Esophagus (tissue), 2 donors: ENCODE results near the gene ATXN1. TPM values are rescaled to one million over a fixed set of nuclear protein-coding genes. Genes with fewer than 3 reads are reported as not detected.

ENCODE experiments used
- H3K27ac ChIP-seq, 2 donors: one replicate each; pipeline ENCODE4 v1.5.1; 2013; ENCODE audit warnings: low read depth in 2 of 2, mild to moderate bottlenecking in 2 of 2, inconsistent platforms in 1 of 2, low read length in 1 of 2, moderate library complexity in 1 of 2
- H3K27me3 ChIP-seq, 2 donors: one replicate each; pipeline ENCODE4 v1.6.1; 2013; ENCODE audit warnings: low read length in 2 of 2, control low read depth in 1 of 2, mild to moderate bottlenecking in 1 of 2; ENCODE audit not compliant: insufficient read depth in 2 of 2, control insufficient read depth in 1 of 2
- H3K36me3 ChIP-seq, 2 donors: one replicate each; pipeline ENCODE4 v1.6.1; 2013; ENCODE audit warnings: low read length in 1 of 2; ENCODE audit not compliant: control insufficient read depth in 2 of 2, insufficient read depth in 2 of 2
- H3K4me1 ChIP-seq, 2 donors: one replicate each; pipeline ENCODE4 v1.6.1; 2013; ENCODE audit warnings: low read length in 1 of 2; ENCODE audit not compliant: control insufficient read depth in 2 of 2, insufficient read depth in 2 of 2
- H3K4me3 ChIP-seq, 2 donors: one replicate each; pipeline ENCODE4 v1.5.1; 2013; ENCODE audit warnings: low read length in 2 of 2, mild to moderate bottlenecking in 2 of 2, low read depth in 1 of 2, moderate library complexity in 1 of 2
- H3K9me3 ChIP-seq, 2 donors: one replicate each; pipeline ENCODE4 v1.6.1; 2013; ENCODE audit warnings: mild to moderate bottlenecking in 2 of 2, low read depth in 1 of 2, low read length in 1 of 2, moderate library complexity in 1 of 2; ENCODE audit not compliant: control insufficient read depth in 2 of 2, insufficient read depth in 1 of 2
- WGBS, 2 donors: extraction: QIAGEN DNeasy Blood & Tissue Kit; methylation state at CpG; one replicate each; pipeline ENCODE4 v1.1.7; 2013; 5-methylcytosine and 5-hydroxymethylcytosine counted together
- polyA plus RNA-seq, 2 donors: library from polyadenylated mRNA; stranded (reverse); fragments of 200-250 nt; gene quantifications; one replicate each; pipeline ENCODE4 v1.2.3, GENCODE V29; 2013
- donor health status: healthy with polysubstance abuse.
- donor health status: Bipolar disorder and iron deficiency.

The ATXN1 gene
- polyA plus RNA-seq, 2 donors: 4.3 to 8.8 TPM

DNA sequence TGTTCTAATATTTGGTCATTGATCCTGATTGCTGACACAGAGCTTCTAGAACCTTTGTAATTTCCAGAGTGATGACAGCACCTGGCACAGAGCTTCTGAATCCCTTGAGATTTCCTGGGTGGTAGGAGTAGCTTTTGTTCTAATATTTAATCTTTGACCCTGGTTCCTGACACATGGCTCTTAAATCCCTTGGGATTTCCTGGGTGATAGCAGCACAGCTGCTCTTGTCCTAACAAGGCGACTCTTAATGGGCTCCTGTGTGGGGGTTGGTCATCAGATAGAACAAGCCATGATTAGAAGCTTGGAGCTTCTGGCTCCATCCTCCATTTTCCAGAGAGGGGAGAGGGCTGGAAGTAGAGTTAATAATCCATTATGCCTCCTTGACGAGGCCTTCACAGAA lies 504.5 kb downstream of the ATXN1 start:
- Histone ChIP-seq H3K36me3 (no peaks in the 10 kb centered on the region), H3K9me3 (peaks cover 0 to 4% of the 10 kb centered on the region in 2 donors), H3K27me3 (no peaks in the 10 kb centered on the region), H3K4me1 (no peaks in the 10 kb centered on the region), H3K27ac (no peak overlapping the region), H3K4me3 (no peak overlapping the region)
- 90 to 95% methylated on average over 2 of the region's 2 CpGs for WGBS, 2 donors

DNA sequence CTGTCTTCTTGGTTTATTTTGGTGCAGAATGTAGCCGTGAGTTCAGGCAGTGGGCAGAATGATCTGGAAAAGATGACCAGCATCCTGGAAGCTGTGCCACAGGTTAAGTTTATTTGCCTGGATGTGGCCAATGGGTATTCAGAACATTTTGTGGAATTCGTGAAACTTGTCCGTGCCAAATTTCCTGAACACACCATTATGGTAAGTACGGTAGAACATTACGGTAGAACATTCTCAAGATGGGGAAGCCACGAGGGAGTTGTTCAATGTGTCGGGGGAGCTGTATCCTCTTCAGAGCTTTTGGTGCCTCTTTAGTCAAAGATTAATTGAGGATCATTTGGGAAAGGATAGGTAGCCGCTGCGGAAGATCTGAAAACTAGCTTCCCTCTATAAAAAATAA lies 506.7 kb downstream of the ATXN1 start:
- Histone ChIP-seq H3K36me3 (no peaks in the 10 kb centered on the region), H3K9me3 (peaks cover 0 to 4% of the 10 kb centered on the region in 2 donors), H3K27me3 (no peaks in the 10 kb centered on the region), H3K4me1 (peaks cover 0 to 3% of the 10 kb centered on the region in 2 donors), H3K4me3 (no peak overlapping the region), H3K27ac (no peak overlapping the region)
- WGBS, 2 donors: 96 to 97% methylated on average over 9 of the region's 9 CpGs

DNA sequence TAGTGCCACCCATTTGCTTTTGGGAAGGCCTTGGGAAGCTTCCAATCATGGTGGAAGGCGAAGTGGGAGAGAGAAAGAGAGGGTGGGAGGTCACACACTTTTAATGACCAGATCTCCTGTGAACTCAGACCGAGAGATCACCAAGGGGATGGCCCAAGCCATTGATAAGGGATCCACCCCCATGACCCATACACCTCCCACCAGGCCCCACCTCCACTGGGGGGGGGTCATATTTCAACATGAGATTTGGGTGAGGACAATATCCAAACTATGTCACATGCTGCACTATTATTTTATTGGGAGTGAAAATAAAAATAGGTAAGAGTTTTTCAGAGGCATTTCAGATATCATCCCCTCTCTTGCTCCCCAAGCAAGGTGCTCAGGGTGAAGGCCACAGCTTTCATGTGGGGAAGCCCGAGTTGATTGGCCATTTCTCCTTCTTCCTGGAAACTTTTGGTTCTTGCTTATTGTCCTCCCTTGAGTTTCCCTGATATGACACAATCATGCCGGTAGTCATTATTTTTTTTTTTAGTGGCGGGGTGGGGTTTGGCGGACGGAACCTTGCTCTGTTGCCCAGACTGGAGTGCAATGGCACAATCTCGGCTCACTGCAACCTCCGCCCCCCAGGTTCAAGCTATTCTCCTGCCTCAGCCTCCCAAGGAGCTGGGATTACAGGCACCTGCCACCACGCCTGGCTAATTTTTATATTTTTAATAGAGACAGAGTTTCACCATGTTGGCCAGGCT lies 507.7 kb downstream of the ATXN1 start:
- Histone ChIP-seq H3K27me3 (no peaks in the 10 kb centered on the region), H3K4me1 (peaks cover 0 to 3% of the 10 kb centered on the region in 2 donors), H3K36me3 (no peaks in the 10 kb centered on the region), H3K9me3 (peaks cover 0 to 4% of the 10 kb centered on the region in 2 donors), H3K27ac (no peak overlapping the region), H3K4me3 (no peak overlapping the region)
- WGBS, 2 donors: 88 to 92% methylated on average over 10 of the region's 10 CpGs

DNA sequence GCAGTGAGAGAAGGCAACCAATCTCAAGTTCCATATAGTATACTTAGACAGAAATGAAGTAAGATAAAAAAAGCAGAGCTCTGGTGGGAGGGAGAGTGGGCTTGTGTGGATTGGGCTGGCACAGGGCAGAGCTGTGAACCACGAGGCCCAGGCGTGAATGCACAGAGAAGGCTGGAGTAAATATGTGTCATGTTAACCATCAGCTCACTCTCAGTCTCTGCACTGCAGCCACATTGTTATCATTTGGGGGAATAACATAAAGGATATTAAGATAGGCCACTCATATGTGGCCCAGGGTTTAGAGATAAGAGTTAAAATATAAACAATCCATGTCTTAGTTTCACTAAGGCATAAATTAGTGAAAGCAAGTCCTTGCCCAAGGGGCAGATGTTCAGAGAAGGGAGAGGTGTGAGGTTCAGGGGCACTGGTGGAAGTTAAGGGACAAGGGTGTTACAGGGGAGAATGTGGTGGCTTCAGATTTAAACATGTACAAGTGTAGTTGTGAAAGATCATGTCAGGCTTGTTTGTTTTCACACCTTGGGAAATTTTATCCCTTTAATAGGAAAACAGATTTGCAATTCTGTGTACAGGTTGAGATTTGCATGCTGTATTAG lies 508.5 kb downstream of the ATXN1 start:
- Histone ChIP-seq H3K27me3 (no peaks in the 10 kb centered on the region), H3K36me3 (no peaks in the 10 kb centered on the region), H3K4me3 (no peak overlapping the region), H3K9me3 (peaks cover 0 to 3% of the 10 kb centered on the region in 2 donors), H3K27ac (no peak overlapping the region), H3K4me1 (peaks cover 0 to 3% of the 10 kb centered on the region in 2 donors)
- WGBS, 2 donors: 70 to 79% methylated on average over 2 of the region's 2 CpGs

DNA sequence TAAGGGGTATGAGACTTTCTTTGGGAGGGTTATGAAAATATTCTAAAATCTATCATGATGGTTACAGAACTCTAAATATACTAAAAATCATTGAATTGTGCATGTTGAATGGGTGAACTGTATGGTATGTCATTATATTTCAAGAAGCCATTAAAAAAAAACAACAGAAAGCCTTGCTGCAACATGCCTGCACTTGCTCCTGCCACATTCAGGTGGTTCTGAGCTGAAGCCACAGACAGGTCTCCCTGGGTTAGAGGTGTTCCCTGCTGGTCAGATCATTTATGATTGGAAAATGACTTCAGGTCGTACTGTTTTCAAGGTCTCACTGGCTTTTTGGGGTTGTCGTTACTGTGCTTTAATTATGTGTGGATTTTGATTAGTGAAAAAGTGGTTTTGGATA lies 509.6 kb downstream of the ATXN1 start:
- no peak overlapping the region for H3K27ac ChIP-seq
- peaks cover 0 to 3% of the 10 kb centered on the region in 2 donors for H3K4me1 ChIP-seq
- no peak overlapping the region for H3K4me3 ChIP-seq
- WGBS, 2 donors: 76 to 78% methylated on average over 2 of the region's 2 CpGs
- no peaks in the 10 kb centered on the region for H3K36me3 ChIP-seq
- no peaks in the 10 kb centered on the region for H3K9me3 ChIP-seq
- H3K27me3 ChIP-seq: no peaks in the 10 kb centered on the region

DNA sequence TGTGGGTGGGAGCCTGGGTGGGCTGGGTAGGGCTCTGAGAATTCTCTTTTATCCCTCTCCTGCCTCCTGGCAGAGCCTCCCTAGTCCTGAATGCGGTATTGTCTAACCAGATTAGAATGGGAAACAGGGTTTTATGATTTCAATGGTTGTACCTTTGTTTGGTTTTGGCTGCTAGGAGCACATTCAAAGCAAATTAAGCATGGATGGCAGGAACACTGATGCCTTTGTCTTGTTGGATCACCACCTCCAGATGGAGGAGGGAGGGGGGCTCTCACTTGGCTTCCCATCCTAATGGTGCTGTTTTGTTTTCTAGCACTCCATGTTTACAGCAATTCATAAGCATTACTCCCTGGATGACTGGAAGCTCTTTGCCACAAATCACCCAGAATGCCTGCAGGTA lies 511.3 kb downstream of the ATXN1 start:
- WGBS, 2 donors: 48 to 50% methylated on average over 1 of the region's 1 CpG
- Histone ChIP-seq H3K27ac (no peak overlapping the region), H3K4me3 (no peak overlapping the region), H3K27me3 (no peaks in the 10 kb centered on the region), H3K36me3 (no peaks in the 10 kb centered on the region), H3K4me1 (peaks cover 0 to 3% of the 10 kb centered on the region in 2 donors), H3K9me3 (no peaks in the 10 kb centered on the region)
